ENCODE results near the gene SEPTIN10.
"Not testable (repeated sequence)": the region's sequence is repeated elsewhere in the genome, so short reads cannot be mapped to it uniquely, and the experiment has no call there.

Gene SEPTIN10

DNA sequence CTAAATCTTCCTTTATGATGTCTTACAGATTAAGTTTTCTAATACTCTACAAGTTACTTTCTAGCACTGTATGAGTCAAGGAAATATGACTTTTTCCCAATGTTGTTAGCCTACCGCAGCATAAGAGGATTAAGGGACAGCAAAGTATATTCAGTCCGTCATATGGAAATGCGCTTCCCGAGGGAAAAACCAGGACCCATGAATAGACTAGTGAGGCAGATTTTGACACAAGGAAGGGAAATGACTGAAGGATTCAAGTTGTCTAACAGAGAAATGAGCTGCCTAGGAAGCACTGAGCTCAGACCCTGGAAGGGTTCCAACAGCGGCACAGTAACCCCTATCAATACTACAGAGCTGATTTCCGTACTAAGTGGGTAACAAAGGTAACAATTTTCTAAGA is 12.0 kb downstream of the SEPTIN10 start:
- DNase-seq (ENCODE audit: low spot score), result no peak

DNA sequence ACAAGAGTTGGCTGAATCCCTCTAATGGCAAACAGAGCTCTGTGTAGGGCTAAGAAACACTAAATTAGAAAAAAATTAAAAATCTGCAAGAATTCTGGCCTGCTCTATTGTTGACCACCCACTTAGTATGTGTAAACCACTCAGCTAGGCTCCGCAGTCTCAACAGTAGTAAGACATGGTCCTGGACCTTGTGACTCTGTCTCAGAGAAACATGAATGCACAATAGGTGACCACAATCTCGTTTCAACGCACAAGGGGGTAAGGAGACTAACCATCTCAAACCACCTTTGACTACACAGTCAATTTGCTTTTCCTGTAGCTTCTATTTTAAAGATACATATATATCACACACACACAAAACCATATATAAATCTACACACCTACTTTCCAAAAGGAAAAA is 16.5 kb downstream of the SEPTIN10 start:
- no peak for DNase-seq (ENCODE audit: low spot score)

DNA sequence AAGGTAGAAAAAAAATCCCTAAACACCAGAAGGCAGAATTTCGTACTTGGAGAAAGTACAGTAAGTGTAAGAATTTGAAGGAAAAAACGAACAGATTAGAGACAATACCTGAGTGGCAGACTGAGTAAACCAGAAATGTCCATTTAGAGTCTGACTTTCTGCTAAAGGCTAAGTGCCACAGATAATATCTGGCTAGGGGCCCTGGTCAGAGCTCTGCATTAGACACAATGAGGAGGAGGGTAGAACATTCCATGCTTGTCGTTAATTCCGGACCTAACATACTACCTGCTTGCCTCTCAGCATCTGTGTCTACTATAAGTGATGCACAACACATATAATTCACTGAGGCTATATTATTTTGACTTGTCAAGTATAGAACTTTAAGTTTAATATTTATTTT is 18.1 kb downstream of the SEPTIN10 start:
- no peak for DNase-seq (ENCODE audit: low spot score)

DNA sequence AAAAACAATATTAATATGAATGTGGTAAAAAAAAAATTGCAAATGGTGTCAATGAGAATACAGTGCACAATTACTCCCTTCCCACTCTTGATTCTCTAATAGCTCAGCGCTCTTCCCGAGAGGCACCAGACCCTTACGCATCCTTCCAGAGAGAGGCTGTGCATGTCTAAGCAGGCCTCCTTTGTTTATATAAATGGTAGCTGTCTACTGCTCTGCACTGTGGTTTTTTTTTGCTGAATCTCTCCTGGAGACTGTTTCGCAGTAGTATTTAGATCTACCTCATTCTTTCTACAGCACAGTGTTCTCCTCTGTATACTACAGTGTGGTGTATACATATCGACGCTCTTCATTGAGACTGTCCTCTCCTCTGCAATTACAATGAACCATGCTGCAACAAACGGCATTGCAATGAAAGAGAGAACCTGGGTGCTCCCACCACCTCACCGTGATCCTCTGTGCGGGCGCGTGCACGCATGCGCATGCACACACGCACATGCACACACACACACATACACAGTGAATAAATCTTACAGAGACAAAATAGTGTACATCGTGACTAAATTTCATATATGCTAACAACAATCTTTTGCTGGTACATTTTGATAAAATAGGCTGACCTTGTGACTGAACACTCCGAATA is 19.4 kb downstream of the SEPTIN10 start:
- no peak for DNase-seq (ENCODE audit: low spot score)

DNA sequence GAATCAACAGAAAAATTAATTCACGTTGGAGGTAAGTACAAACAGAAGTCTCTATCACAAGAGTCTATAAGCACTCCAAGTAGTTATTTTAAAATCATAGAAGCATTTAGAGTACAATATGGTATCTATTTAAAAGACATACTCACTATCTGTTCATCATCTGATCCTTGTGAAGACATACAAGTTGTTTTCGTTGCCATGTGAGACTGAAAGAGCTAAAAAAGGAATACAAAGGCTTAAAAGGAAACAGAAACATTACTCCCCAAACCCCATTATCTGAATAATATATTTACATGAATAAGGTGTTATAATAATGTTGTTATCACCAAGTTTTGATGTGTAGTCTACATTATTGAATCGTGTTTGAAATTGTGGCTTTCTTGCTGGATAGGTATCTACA is 20.9 kb downstream of the SEPTIN10 start:
- DNase-seq (ENCODE audit: low spot score), result no peak

DNA sequence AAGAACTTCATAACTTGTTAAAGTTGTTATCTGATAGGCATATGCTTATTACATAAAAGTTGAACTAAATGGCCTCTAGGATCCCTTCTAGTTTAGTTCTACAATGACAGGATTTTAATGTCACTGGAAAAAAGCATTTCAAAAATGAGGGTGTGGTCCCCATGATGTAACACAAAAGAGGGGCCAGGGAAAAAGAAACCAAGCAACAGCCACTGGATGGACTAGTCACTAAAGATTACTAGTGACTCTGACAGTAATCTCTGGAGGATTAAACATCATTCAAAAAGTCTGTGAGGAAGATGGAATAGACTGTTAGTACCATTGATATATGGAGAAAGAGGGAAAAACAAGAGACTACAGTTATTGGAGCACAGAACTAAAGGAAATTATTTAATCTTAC is 22.6 kb downstream of the SEPTIN10 start:
- DNase-seq (ENCODE audit: low spot score), result no peak

DNA sequence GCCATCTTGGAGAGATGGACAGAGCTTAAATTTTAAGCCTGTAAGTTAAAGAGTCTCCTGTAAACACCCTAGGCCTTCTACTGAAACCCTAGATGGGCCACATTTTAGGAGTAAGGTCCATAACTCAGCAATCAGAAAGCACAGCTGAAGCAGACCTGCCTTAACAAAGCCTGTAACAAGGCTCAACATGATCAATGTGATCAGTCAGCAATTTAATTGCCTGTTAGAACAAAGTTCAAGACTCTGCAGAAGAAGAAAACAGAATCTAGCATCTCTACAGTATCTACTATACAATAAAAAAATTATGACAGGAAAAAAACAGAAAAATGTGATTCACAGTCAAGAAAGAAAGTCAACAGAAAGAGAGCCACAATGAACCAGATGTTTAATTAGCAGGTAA is 27.1 kb downstream of the SEPTIN10 start:
- DNase-seq (ENCODE audit: low spot score), result no peak

DNA sequence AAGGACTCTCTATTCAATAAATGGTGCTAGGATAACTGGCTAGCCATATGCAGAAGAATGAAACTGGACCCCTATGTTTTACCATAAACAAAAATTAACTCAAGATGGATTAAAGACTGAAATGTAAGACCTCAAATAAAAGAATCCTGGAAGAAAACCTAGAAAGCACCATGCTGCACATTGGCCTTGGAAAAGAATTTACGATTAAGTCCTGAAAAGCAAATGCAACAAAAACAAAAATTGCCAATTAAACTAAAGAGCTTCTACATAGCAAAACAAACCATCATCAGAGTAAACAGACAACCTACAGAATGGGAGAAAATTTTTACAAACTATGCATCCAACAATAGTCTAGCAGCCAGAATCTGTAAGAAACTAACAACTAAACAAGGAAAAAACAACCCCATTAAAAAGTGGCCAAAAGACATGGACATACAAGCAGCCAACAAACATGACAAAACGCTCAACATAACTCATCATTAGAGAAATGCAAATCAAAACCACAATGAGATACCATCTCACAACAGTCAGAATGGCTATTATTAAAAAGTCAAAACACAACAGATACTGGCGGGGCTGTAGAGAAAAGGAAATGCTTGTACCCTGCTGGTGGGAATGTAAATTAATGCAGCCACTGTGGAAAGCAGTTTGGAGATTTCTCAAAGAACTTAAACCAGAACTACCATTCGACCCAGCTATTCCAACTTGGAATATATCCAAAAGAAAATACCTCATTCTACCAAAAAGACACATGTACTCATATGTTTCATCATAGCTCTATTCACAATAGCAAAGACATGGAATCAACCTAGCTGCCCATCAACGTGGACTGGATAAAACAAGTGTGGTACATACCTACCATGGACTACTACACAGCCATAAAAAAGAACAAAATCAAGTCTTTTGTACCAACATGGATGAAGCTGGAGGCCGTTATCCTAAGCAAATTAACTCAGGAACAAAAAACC is 30.6 kb downstream of the SEPTIN10 start:
- no peak for DNase-seq (ENCODE audit: low spot score)

DNA sequence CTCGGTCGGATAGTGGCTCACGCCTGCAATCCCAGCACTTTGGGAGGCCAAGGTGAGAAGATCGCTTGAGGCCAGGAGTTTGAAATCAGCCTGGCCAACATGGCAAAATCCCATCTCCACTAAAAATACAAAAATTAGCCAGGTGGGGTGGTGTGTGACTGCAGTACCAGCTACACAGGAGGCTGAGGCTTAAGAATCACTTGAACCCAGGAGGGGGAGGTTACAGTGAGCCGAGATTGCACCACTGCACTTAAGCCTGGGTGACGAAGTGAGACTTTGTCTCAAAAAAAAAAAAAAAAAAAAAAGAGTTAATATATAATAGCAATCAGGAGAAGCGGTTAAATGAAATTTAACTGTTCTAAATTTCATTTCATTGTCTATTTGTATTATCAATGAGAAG is 36.1 kb downstream of the SEPTIN10 start:
- not testable (repeated sequence) for DNase-seq (ENCODE audit: low spot score)

DNA sequence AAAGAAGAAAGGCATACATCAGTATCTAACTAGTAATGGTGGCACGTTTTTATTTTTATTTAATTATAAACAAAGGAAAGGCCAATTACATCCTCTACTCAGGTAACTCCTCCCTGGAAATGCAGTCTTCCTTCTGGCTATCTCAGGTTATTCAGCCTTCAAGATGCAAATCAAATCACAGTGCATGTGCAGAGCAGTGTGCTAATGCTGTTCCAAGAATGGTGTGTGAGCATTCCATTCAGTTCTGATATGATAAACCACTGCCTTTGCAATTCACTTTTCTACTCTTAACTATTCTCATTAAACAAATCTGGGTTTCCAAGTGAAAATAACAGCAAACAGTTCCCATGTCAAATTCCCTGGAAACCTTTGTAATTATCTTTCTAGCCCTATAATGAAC is 38.4 kb downstream of the SEPTIN10 start:
- no peak for DNase-seq (ENCODE audit: low spot score)

DNA sequence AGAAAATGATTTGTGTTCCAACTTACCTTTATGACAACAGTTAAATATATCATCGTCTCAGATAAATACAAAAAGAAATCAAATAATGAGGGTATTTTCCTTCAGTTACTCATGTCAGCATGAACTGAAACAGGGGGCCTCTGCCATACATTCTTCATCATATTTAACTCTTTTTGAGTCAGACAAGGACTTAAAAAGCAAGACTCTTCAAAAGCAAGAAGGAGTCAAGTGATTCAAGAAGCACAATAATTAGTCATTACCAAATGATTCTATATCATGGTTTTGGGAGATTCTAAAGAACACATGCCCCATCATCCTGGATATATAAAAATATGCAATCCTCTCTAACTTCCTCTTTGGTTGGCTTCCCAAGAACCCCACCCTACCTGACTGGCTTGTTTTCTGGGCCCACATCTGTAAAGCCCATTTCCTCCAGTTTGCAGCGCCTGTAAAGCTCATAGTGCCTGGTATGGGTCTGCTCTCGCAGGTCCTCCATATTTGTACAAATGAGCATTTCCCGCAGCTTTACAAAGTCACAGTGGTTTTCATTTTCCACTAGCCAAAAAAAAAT is 49.7 kb downstream of the SEPTIN10 start:
- DNase-seq (ENCODE audit: low spot score), result no peak

DNA sequence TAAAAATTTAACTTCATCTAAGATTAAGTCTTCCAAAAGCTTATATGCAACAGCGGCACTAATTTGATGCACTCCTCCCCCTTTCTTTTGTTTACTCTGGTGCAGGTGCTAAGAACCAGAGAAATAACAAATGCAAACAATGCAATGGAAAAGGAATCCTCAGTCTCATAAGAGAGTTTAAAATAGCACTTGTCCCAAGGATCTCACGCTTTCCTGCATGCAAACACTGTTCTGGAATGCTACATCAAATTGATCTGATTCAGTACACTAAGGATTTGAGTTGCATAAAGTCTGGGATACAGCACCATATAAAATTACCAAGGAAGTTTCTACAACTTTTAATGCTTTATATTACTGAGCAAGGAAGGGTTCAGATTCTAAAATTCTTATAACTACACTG is 50.5 kb downstream of the SEPTIN10 start:
- no peak for DNase-seq (ENCODE audit: low spot score)

DNA sequence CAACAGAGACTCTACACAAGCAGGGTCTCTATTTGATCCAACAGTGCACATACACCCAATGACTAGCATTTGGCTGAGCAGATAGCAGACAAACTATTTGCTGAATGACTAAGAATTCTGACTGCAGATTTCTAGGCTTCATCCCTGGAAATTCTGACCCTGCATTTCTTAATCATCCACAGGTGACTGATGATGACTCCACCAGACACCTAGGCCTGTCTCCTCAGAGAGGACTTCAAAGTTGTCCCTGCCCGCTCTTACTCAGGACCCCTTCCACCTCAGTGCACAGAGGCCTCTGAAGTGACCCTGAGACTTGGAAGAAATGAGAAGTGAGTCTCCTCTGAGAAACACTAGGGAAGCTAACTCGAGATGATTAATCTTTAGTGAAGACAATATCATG is 51.3 kb downstream of the SEPTIN10 start:
- no peak for DNase-seq (ENCODE audit: low spot score)

DNA sequence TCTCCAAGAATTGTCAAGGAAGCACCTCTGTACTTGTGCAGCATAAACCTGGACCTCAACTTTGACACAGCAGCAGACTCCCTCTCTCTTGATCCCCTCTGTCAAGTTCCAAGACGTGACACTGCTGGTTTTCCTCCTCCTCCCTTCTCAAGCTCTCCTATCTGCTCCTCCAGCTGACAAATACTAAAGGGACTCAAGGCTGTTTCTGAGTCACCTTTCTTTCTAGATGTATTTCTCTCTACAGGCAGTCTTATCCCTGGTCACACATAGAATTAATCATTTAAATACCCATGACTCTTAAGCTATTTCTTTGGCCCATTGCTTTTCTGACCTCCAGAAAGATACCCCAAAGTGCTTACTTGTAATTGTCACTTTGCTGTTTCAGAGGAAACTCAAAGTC is 53.5 kb downstream of the SEPTIN10 start:
- no peak for DNase-seq (ENCODE audit: low spot score)

DNA sequence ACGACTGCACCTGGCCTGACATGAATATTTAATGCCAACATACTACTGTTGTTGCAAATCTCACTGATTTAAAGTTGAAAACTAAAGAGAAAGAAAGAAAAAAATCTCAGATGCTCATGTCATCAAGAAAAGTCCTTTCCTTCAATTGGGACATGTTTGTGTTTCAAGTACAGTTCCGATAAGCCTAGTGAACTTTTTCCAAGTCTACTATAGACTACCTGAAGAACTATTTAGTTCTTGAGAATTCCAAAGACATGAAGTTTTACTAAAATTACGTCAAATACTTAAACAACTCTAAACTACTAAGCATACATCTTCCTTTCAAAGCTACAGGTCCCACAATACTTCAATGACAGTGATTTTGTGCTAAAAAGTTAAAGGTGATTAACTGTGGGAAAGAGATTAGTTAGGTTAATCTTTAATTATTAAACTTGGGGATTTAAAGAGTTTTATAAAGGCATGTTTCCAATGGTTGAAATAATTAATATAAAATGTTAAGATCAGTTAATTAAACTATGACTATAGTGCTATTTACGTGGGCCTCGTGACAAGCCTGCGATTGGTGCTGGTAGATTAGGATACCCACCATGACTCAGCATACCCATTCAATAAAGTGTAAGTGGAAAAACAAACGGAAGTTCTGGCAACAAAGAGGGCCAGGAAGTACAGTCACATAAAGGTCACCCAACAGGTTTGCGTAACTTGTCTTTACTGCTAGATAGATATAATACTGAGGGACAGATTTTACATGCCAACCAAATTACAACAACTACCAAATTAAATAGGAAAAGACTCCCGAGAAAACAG is 55.5 kb downstream of the SEPTIN10 start:
- DNase-seq (ENCODE audit: low spot score), result no peak

DNA sequence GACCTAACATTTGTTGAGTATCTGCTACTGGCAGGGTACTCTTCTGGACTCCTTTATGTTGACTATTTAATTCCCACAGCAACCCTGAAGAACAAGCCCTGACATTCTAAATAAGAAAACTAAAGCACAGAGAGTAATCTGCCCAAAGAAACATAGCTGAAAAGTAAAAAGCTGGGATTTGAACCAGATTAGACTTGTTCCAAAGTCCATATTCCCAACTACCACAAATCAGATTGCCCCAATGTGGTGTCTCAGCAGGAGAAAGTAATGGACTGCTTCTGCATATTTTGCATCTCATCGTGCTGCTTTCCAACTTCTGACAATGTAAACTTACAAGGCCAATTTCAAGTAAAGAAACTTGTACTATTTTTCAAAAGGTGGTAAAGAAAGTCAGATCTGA is 56.5 kb downstream of the SEPTIN10 start:
- DNase-seq (ENCODE audit: low spot score), result no peak

DNA sequence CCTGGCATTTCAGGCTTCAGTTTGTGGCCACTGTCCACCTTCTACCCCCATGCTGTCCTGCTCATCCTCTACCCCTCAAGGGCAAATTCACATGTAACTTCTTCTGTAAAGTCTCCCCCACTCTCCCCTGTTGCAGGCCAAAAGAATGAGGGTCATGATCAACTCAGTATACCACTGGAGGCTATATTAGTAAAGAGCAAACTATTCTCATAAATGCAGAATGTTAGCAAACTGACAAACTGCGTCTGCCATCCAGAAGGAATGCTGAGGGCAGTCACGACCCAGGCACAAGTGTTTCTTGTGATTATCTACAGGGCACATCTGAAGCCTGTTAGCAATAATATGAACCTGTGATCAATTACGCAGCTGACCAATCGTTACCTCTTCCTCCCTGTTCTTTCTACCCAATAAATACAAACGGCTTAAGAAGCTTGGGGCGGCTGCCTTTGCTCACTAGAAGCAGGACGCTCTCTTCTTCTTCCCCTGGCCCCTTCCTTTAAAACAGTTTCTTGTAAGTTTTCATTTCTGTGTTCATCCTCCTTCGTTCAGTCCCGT is 58.3 kb downstream of the SEPTIN10 start:
- DNase-seq (ENCODE audit: low spot score), result no peak

DNA sequence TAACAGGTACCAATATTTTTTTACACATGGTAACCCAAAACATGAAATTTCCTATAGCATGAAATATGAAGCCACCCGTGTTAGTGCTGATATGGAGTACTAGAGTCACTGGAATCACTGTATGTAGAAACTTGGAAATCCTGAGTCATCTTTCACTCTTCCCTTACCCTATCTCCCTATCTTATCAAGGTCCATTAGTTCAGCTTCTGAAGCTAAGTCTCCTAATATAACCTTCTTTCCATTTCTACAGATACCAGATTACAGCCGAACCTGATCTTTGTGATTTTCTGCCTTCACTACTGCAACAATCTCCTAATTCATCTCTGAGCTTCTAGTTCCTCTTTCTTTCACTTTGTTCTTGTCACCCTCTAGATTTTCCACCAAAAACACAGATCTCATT is 59.0 kb downstream of the SEPTIN10 start:
- no peak for DNase-seq (ENCODE audit: low spot score)

DNA sequence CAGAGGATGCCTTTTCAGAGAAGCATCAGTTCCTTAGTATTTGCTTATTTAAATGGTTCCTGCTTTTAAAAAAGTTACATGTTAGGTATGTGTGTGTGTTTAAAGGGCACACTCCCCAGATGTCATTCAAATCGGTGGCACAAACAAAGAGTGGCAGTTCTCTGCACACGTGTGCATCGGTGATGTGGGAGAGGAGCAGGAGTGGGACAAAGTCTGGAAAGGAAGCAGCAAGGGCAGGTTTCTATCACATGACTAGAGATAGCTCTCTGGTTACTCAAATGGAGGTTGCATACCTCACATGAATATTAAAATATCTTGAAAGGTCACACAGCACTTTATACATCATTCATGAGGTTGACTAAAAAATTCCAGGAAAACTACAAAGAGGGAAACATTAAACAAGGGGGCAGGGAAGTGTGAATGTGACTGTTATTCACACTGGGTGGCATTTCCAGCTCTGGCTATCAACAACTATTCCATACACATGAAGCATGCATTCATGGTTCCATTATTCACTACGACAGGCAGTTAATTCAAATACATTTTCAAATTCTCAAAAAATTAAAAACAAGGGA is 64.7 kb downstream of the SEPTIN10 start:
- no peak for DNase-seq (ENCODE audit: low spot score)

DNA sequence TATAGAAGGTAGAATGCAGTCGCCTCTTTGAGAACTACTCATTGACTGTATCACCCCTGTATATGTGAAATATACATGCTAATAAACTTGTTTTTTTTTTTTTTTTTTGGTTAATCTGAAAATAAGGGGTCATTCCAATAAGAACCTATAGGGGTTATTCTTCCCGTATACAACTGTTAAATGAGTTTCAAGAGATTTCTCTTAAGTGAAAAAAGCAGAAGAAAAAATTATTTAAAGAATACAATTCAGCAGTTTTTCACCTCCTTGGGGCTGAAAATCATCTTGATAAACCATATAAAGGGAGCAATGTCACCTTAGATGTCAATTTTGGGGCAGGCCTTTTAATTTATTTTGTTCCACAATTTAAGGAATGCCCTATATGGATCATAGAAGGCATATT is 66.5 kb downstream of the SEPTIN10 start:
- DNase-seq (ENCODE audit: low spot score), result no peak

DNA sequence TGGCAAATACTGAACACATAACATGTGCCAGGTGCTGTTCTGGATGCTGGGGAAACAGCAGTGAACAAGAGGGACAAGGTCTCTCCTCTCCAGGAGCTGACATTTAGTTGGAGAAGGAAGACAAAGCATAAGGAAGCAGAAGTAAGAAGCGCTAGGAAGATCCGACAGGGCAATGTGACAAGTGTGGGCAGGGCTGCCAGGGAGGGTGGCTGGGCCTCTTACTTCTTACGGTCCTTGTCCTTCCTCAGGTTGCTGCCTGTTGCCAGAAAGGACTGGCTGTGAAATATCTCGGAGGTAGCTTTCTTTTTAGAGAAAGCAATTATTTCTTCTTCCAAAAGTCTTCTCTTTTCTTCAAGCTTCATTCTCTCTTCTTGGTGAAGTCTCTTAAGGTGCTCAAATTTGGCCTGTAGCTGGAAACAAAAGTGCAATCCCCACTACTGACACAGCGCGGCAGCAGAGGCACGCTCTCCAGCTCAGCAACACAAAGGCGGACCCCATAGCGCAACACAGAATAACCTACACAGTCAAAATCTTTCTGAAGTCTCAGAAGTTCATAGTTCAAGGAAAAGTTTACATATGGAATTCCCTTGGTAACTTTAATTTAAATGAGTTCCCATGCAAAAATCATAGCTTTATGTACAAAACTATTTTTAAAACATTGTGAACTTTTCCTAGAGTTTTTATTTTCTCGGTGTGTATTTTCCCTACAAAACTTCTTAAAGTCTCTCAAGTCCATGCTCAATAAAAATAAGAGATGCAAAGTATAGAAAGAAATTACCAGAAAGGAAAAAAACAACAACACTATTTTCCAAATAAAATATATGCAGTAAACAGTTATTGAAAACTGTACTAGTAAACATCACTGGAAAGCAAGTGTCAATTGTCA is 67.7 kb downstream of the SEPTIN10 start:
- peak; percentile 84 for DNase-seq (ENCODE audit: low spot score)

Data from left forelimb (tissue), 1 donor.